HepG2 (cell line): ENCODE data around the gene TTC4. TPM values are rescaled to one million over a fixed set of nuclear protein-coding genes. Genes with fewer than 3 reads are reported as not detected.
A peak's percentile ranks its signal among the peaks of the same experiment; 100 is the strongest.

Experiments used
- ARNTL ChIP-seq: sonication (generic); formaldehyde crosslinking; IDR thresholded peaks from 2 replicates; pipeline ENCODE4 v1.4.0; 2020; ENCODE audit warnings: mild to moderate bottlenecking, missing genetic modification reagents
- ATF7 ChIP-seq, 2 experiments: fragments of 450-650 bp in 1 of 2; sonication (generic) in 1 of 2; formaldehyde crosslinking in 1 of 2; IDR thresholded peaks; 2 replicates each; pipeline versions ENCODE4 v1.4.0 to v1.6.1; 2016 to 2020; ENCODE audit warnings: antibody characterized with exemption in 1 of 2, mild to moderate bottlenecking in 1 of 2, missing genetic modification reagents in 1 of 2
- CBX1 ChIP-seq: IDR thresholded peaks from one replicate; pipeline ENCODE4 v1.6.1; 2016; ENCODE audit warnings: antibody characterized with exemption, low read depth
- GPN1 ChIP-seq: sonication (generic); formaldehyde crosslinking; IDR thresholded peaks from 2 replicates; pipeline ENCODE4 v1.5.1; 2020; ENCODE audit warnings: missing genetic modification reagents, borderline replicate concordance
- HMGA1 ChIP-seq: sonication (generic); formaldehyde crosslinking; conservative IDR thresholded peaks from 2 replicates; pipeline ENCODE4 v1.4.0; 2020; ENCODE audit warnings: missing genetic modification reagents
- JUND ChIP-seq: sonication (generic); formaldehyde crosslinking; IDR thresholded peaks from 2 replicates; pipeline ENCODE4 v1.8.0; 2022; ENCODE audit warnings: mild to moderate bottlenecking, missing genetic modification reagents
- KDM5B ChIP-seq: sonication (generic); formaldehyde crosslinking; IDR thresholded peaks from 2 replicates; pipeline ENCODE4 v1.4.0; 2020; ENCODE audit warnings: missing genetic modification reagents, mild to moderate bottlenecking, borderline replicate concordance
- MIER2 ChIP-seq: IDR thresholded peaks from 2 replicates; pipeline ENCODE4 v1.6.1; 2016; ENCODE audit warnings: missing biosample characterization, missing genetic modification reagents
- NFYC ChIP-seq: IDR thresholded peaks from 2 replicates; pipeline ENCODE4 v1.6.1; 2016; ENCODE audit warnings: missing genetic modification reagents, missing compliant biosample characterization
- RXRA ChIP-seq: sonication (generic); formaldehyde crosslinking; IDR thresholded peaks from 2 replicates; pipeline ENCODE4 v1.5.1; 2020; ENCODE audit warnings: missing genetic modification reagents
- SALL2 ChIP-seq: sonication (generic); formaldehyde crosslinking; IDR thresholded peaks from 2 replicates; pipeline ENCODE4 v1.8.1; 2023; ENCODE audit warnings: mild to moderate bottlenecking, missing genetic modification reagents, inconsistent platforms
- SAP130 ChIP-seq: IDR thresholded peaks from 2 replicates; pipeline ENCODE4 v1.6.1; 2016; ENCODE audit warnings: low read depth
- SNAPC5 ChIP-seq: sonication (generic); formaldehyde crosslinking; IDR thresholded peaks from 2 replicates; pipeline ENCODE4 v1.8.1; 2023; ENCODE audit warnings: mild to moderate bottlenecking, missing genetic modification reagents, borderline replicate concordance
- TAF1 ChIP-seq: sonication (generic); formaldehyde crosslinking; IDR thresholded peaks from 2 replicates; pipeline ENCODE4 v1.4.0; 2020; ENCODE audit warnings: missing genetic modification reagents
- TIGD3 ChIP-seq: sonication (generic); formaldehyde crosslinking; IDR thresholded peaks from 2 replicates; pipeline ENCODE4 v1.5.1; 2020; ENCODE audit warnings: mild to moderate bottlenecking, missing genetic modification reagents, borderline replicate concordance
- ZFP36 ChIP-seq: fragments of 150-350 bp; IDR thresholded peaks from 2 replicates; pipeline ENCODE4 v1.6.1; 2018; ENCODE audit warnings: borderline replicate concordance, low read length, low read depth; ENCODE audit not compliant: partially characterized antibody
- ZNF124 ChIP-seq: sonication (generic); formaldehyde crosslinking; IDR thresholded peaks from 2 replicates; pipeline ENCODE4 v1.4.0; 2020; ENCODE audit warnings: missing genetic modification reagents
- ZNF367 ChIP-seq: sonication (generic); formaldehyde crosslinking; IDR thresholded peaks from 2 replicates; pipeline ENCODE4 v1.4.0; 2020; ENCODE audit warnings: missing genetic modification reagents, borderline replicate concordance
- ZNF547 ChIP-seq: sonication (generic); formaldehyde crosslinking; IDR thresholded peaks from 2 replicates; pipeline ENCODE4 v1.5.1; 2020; ENCODE audit warnings: mild to moderate bottlenecking, missing genetic modification reagents
- ZNF616 ChIP-seq: sonication (generic); formaldehyde crosslinking; IDR thresholded peaks from 2 replicates; pipeline ENCODE4 v1.5.0; 2020; ENCODE audit warnings: low read depth, mild to moderate bottlenecking, missing genetic modification reagents
- ZNF674 ChIP-seq: sonication (generic); formaldehyde crosslinking; IDR thresholded peaks from 2 replicates; pipeline ENCODE4 v1.5.0; 2020; ENCODE audit warnings: low read depth, mild to moderate bottlenecking, missing genetic modification reagents
- polyA plus RNA-seq, 8 experiments: library from polyadenylated mRNA; depleted of rRNA in 3 of 8; stranded (reverse) in 7 of 8; unstranded in 1 of 8; fragments of >200 nt; fragmentation: Illumina TruSeq in 4 of 8; extraction: Trizol in 4 of 8; gene quantifications; 2 replicates each; pipeline versions ENCODE4 v1.2.1 to v1.2.3, GENCODE V29; 2011 to 2016; ENCODE audit warnings: low read depth in 4 of 8, missing spikeins in 1 of 8, mixed read lengths in 1 of 8; ENCODE audit not compliant: insufficient read depth in 1 of 8
- total RNA-seq, 5 experiments: library from RNA; depleted of rRNA; stranded (reverse); fragments of >200 nt; fragmentation: Illumina TruSeq; extraction: Trizol; gene quantifications; 2 replicates each; pipeline ENCODE4 v1.2.3, GENCODE V29; 2016; ENCODE audit warnings: low read depth in 1 of 5
- TF ChIP-seq, protein P1 (sequence below): sonication (generic); formaldehyde crosslinking; IDR thresholded peaks from 2 replicates; pipeline ENCODE4 v1.9.0; 2022; ENCODE audit warnings: low read depth, missing genetic modification reagents
- TF ChIP-seq, protein P2 (sequence below): IDR thresholded peaks from 2 replicates; pipeline ENCODE4 v1.6.1; 2016; ENCODE audit warnings: missing compliant biosample characterization, missing genetic modification reagents, borderline replicate concordance

TTC4 gene
- total and polyA plus RNA-seq, 2 of the 13 experiments (the other 11 are each of a cell fraction or from before 2014, with no cell fraction given), result 13.1 to 24.7 TPM

DNA sequence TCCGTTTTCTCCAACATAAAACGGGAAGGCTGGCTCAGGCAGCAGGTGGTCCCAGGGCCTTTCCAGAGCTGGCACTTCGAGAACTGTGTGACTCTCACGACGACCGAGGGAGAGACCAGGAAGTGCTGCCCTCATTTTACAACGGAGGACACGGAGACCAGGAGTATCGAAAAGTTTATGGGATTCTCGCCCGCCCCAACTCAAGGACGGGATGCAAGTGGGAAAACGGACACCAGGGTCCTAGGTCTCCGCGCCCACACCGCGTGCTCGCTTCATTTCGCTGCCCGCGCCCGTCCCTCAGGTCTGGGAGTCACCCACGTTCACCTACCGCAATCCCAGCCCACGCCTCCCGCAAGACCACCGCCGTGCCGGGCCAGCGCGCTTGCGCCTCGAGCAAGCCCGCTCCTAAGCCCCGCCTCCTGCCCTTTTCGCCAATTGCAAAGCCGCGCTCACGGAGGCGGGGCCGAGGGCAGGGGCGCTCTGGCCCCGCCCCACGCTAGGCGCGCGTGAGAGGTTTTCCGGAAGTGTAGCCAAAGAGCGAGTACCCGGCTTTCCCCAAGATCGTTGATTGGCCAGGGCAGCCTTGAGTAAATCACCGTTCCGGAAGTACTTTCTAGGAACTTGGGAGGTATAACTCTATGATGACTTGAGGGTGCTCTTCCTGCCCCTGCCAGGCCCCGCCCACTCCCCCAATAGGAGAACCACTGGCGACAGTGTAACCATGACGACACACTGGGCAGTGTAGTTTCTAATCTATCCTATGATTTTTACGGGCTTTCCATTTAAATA is 48.7 kb downstream of the TTC4 start, which contains the start of gene PARS2 (continued):
- TF ChIP-seq TIGD3 (CRISPR knock-in tag), result no peak
- TF ChIP-seq RXRA (CRISPR knock-in tag), result peak; percentile 45; the same call in 1 of the 2 replicates
- TF ChIP-seq HMGA1 (CRISPR knock-in tag), result no peak
- TF ChIP-seq GPN1 (CRISPR knock-in tag), result peak; percentile 19; the same call in 1 of the 2 replicates
- TF ChIP-seq ZNF547, result peak; percentile 69; the same call in 1 of the 2 replicates
- no peak for TF ChIP-seq ZFP36
- TF ChIP-seq ZNF124 (CRISPR knock-in tag), result no peak
- no peak for TF ChIP-seq ATF7 (IDR thresholded peaks at IDR 0.05)
- TF ChIP-seq ATF7 (CRISPR knock-in tag; IDR thresholded peaks at IDR 0.05), result no peak
- peak; percentile 84 for TF ChIP-seq TAF1
- TF ChIP-seq ZNF367 (CRISPR knock-in tag), result 0 out of 2 replicates have a peak, but pooled peaks have one; percentile 9
- TF ChIP-seq, protein P1, sequence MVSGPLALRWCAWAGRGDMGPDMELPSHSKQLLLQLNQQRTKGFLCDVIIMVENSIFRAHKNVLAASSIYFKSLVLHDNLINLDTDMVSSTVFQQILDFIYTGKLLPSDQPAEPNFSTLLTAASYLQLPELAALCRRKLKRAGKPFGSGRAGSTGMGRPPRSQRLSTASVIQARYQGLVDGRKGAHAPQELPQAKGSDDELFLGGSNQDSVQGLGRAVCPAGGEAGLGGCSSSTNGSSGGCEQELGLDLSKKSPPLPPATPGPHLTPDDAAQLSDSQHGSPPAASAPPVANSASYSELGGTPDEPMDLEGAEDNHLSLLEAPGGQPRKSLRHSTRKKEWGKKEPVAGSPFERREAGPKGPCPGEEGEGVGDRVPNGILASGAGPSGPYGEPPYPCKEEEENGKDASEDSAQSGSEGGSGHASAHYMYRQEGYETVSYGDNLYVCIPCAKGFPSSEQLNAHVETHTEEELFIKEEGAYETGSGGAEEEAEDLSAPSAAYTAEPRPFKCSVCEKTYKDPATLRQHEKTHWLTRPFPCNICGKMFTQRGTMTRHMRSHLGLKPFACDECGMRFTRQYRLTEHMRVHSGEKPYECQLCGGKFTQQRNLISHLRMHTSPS (CRISPR knock-in tag), result peak; percentile 21; the same call in 1 of the 2 replicates
- TF ChIP-seq MIER2 (CRISPR knock-in tag), result no peak
- TF ChIP-seq ZNF674, result 0 out of 2 replicates have a peak, but pooled peaks have one; percentile 10
- peak; percentile 71 for TF ChIP-seq SAP130 (CRISPR knock-in tag)
- 0 out of 2 replicates have a peak, but pooled peaks have one; percentile 68 for TF ChIP-seq ZNF616 (CRISPR knock-in tag)
- peak; percentile 75 for TF ChIP-seq CBX1
- peak; percentile 98 for TF ChIP-seq NFYC (CRISPR knock-in tag)
- TF ChIP-seq SALL2, result peak; percentile 67; the same call in 1 of the 2 replicates
- peak; percentile 82; the same call in 1 of the 2 replicates for TF ChIP-seq KDM5B
- TF ChIP-seq JUND, result 0 out of 2 replicates have a peak, but pooled peaks have one; percentile 5
- TF ChIP-seq, protein P2, sequence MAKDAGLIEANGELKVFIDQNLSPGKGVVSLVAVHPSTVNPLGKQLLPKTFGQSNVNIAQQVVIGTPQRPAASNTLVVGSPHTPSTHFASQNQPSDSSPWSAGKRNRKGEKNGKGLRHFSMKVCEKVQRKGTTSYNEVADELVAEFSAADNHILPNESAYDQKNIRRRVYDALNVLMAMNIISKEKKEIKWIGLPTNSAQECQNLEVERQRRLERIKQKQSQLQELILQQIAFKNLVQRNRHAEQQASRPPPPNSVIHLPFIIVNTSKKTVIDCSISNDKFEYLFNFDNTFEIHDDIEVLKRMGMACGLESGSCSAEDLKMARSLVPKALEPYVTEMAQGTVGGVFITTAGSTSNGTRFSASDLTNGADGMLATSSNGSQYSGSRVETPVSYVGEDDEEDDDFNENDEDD, result peak; percentile 73; the same call in 1 of the 2 replicates
- TF ChIP-seq ARNTL (CRISPR knock-in tag), result 0 out of 2 replicates have a peak, but pooled peaks have one; percentile 40
- TF ChIP-seq SNAPC5 (CRISPR knock-in tag), result no peak
